Astrocyte (in vitro differentiated cells and primary cell): ENCODE data around the gene RTP4. TPM values are rescaled to one million over a fixed set of nuclear protein-coding genes. Genes with fewer than 3 reads are reported as not detected.

Experiments
- DNase-seq: peaks from one replicate; pipeline ENCODE4 v3.0.0-alpha.2; 2010; ENCODE audit warnings: low read depth
- FAIRE-seq: peaks from 2 replicates; lab custom pipeline; 2011; peaks lifted over from hg19 to GRCh38; lab: Jason Lieb, UNC
- H2AFZ ChIP-seq: 2 replicates; pipeline ENCODE4 v1.6.0; 2012; ENCODE audit warnings: low read depth, low read length, inconsistent platforms
- H3K27ac ChIP-seq: 2 replicates; pipeline ENCODE4 v1.5.1; 2011; ENCODE audit warnings: low read depth, low read length, inconsistent platforms
- H3K27me3 ChIP-seq: 2 replicates; pipeline ENCODE4 v1.6.0; 2011; ENCODE audit warnings: low read length, inconsistent platforms; ENCODE audit not compliant: insufficient read depth
- H3K36me3 ChIP-seq: 2 replicates; pipeline ENCODE4 v1.5.1; 2011; ENCODE audit warnings: low read length, inconsistent platforms; ENCODE audit not compliant: insufficient read depth
- H3K4me1 ChIP-seq: 2 replicates; pipeline ENCODE4 v1.5.1; 2011; ENCODE audit warnings: low read length, inconsistent platforms; ENCODE audit not compliant: insufficient read depth
- H3K4me2 ChIP-seq: 2 replicates; pipeline ENCODE4 v1.6.0; 2012; ENCODE audit warnings: low read length, inconsistent platforms
- H3K4me3 ChIP-seq: 2 replicates; pipeline ENCODE4 v1.5.1; 2011; ENCODE audit warnings: low read depth, mild to moderate bottlenecking, low read length, inconsistent platforms; ENCODE audit not compliant: insufficient read depth
- H3K79me2 ChIP-seq: 2 replicates; pipeline ENCODE4 v1.6.0; 2012; ENCODE audit warnings: mild to moderate bottlenecking, low read length, inconsistent platforms; ENCODE audit not compliant: insufficient read depth
- H3K9ac ChIP-seq: 2 replicates; pipeline ENCODE4 v1.6.0; 2012; ENCODE audit warnings: mild to moderate bottlenecking, low read length, inconsistent platforms
- H3K9me3 ChIP-seq: 2 replicates; pipeline ENCODE4 v1.5.1; 2012; ENCODE audit warnings: low read depth, mild to moderate bottlenecking, low read length, inconsistent platforms; ENCODE audit not compliant: insufficient read depth
- H4K20me1 ChIP-seq: 2 replicates; pipeline ENCODE4 v1.6.0; 2012; ENCODE audit warnings: low read length, inconsistent platforms; ENCODE audit not compliant: insufficient read depth
- H3K27ac Mint-ChIP-seq: one replicate; pipeline ENCODE4 v1.8.0; 2021; ENCODE audit warnings: mild to moderate bottlenecking, mixed read lengths; ENCODE audit not compliant: unreplicated experiment
- H3K27me3 Mint-ChIP-seq: one replicate; pipeline ENCODE4 v1.8.0; 2021; ENCODE audit warnings: low read depth, mixed read lengths; ENCODE audit not compliant: unreplicated experiment
- H3K36me3 Mint-ChIP-seq: one replicate; pipeline ENCODE4 v1.8.0; 2021; ENCODE audit warnings: low read depth, mixed read lengths; ENCODE audit not compliant: unreplicated experiment
- H3K4me1 Mint-ChIP-seq: one replicate; pipeline ENCODE4 v1.8.0; 2021; ENCODE audit warnings: low read depth, mixed read lengths; ENCODE audit not compliant: unreplicated experiment
- H3K4me3 Mint-ChIP-seq: one replicate; pipeline ENCODE4 v1.8.0; 2021; ENCODE audit warnings: mild to moderate bottlenecking, moderate library complexity, mixed read lengths; ENCODE audit not compliant: unreplicated experiment
- H3K9me3 Mint-ChIP-seq: one replicate; pipeline ENCODE4 v1.8.0; 2021; ENCODE audit warnings: mild to moderate bottlenecking, mixed read lengths; ENCODE audit not compliant: unreplicated experiment
- CTCF ChIP-seq: IDR thresholded peaks from 2 replicates; pipeline ENCODE4 v1.5.1; 2011; ENCODE audit warnings: low read depth, mild to moderate bottlenecking, inconsistent platforms, low read length, moderate library complexity; ENCODE audit not compliant: insufficient read depth
- EZH2 ChIP-seq: IDR thresholded peaks from 2 replicates; pipeline ENCODE4 v1.6.1; 2012; ENCODE audit warnings: mild to moderate bottlenecking, low read length, inconsistent platforms; ENCODE audit not compliant: insufficient read depth
- total RNA-seq: library from RNA; stranded (reverse); gene quantifications from 2 replicates; pipeline ENCODE4 v1.2.1, GENCODE V29; 2021

The RTP4 gene
- total RNA-seq, 1 donor from 2014 or later, result 1.2 TPM

GRCh38 chr3:187343670-187344069 is 24.5 kb upstream of the RTP4 start:
- no peaks in the 10 kb centered on the region for H3K36me3 ChIP-seq
- DNase-seq, result no peak
- no peak for FAIRE-seq

GRCh38 chr3:187352581-187353575 is 15.3 kb upstream of the RTP4 start:
- no peak for TF ChIP-seq EZH2
- no peak for TF ChIP-seq CTCF
- H3K4me1 Mint-ChIP-seq, result peaks cover 22% of the 10 kb centered on the region
- no peaks in the 10 kb centered on the region for H3K79me2 ChIP-seq
- peak overlapping the region; percentile 97 for H3K27ac Mint-ChIP-seq
- no peaks in the 10 kb centered on the region for H3K36me3 Mint-ChIP-seq
- peak; percentile 31 for DNase-seq
- H3K9ac ChIP-seq, result no peak overlapping the region
- no peaks in the 10 kb centered on the region for H4K20me1 ChIP-seq
- no peak overlapping the region for H3K4me3 ChIP-seq
- peak overlapping the region; percentile 39 for H3K4me2 ChIP-seq
- H3K27ac ChIP-seq, result no peak overlapping the region
- H3K27me3 Mint-ChIP-seq, result no peaks in the 10 kb centered on the region
- no peaks in the 10 kb centered on the region for H3K9me3 ChIP-seq
- H3K36me3 ChIP-seq, result no peaks in the 10 kb centered on the region
- H3K9me3 Mint-ChIP-seq, result peaks cover 6% of the 10 kb centered on the region
- no peaks in the 10 kb centered on the region for H3K27me3 ChIP-seq
- no peak for FAIRE-seq
- peak overlapping the region; percentile 3 for H3K4me3 Mint-ChIP-seq
- H3K4me1 ChIP-seq, result no peaks in the 10 kb centered on the region
- no peak overlapping the region for H2AFZ ChIP-seq

More at GRCh38 chr3:187343670-187344069, 24.5 kb upstream of the RTP4 start:
- H3K9me3 ChIP-seq, result no peaks in the 10 kb centered on the region
- H3K79me2 ChIP-seq, result no peaks in the 10 kb centered on the region
- no peak overlapping the region for H3K4me2 ChIP-seq
- Mint-ChIP-seq H3K27ac (peak overlapping the region; percentile 87), H3K36me3 (no peaks in the 10 kb centered on the region), H3K4me1 (peaks cover 9% of the 10 kb centered on the region), H3K4me3 (no peak overlapping the region), H3K9me3 (peaks cover 3% of the 10 kb centered on the region), H3K27me3 (peaks cover 2% of the 10 kb centered on the region)
- H3K4me3 ChIP-seq, result no peak overlapping the region
- H3K27ac ChIP-seq, result no peak overlapping the region
- no peak overlapping the region for H2AFZ ChIP-seq
- no peak overlapping the region for H3K9ac ChIP-seq
- H3K4me1 ChIP-seq, result no peaks in the 10 kb centered on the region
- TF ChIP-seq CTCF (no peak), EZH2 (no peak)
- H4K20me1 ChIP-seq, result no peaks in the 10 kb centered on the region
- H3K27me3 ChIP-seq, result no peaks in the 10 kb centered on the region
